GM18873 (cell line): ENCODE measurements around the gene VILL.
A peak's percentile ranks its signal among the peaks of the same experiment; 100 is the strongest.

Experiments used
- ATAC-seq: cut with Tn5 transposase; IDR thresholded peaks from one replicate; pipeline ENCODE4 v1.9.1; 2021; ENCODE audit warnings: mild to moderate bottlenecking, moderate library complexity, moderate number of reproducible peaks; ENCODE audit not compliant: unreplicated experiment, low FRiP score

The VILL gene

DNA sequence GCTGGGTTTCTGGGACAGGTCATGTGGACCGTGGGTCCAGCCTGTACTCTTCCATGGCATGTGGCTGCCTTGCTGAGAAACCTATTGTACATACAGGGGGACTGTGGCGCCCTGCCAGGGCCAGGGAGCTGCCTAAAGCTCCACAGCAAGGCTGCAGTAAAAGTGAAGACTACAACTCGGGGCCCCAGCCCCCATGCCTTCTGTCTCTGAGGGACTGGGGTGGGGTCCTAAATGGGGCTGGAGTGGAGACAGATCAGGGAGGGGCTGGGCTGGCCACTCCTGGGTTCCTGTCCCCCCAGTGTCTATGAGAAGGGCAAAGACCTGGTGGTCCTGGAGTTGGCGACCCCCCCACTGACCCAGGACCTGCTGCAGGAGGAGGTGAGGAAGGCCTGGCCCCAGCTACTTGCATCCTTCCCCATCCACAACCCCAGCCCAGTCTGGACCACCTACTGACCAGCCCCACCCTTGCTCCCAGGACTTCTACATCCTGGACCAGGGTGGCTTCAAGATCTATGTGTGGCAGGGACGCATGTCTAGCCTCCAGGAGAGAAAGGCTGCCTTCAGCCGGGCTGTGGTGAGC is 7.3 kb downstream of the VILL start:
- no peak for ATAC-seq

GRCh38 chr3:37999836-38000235 is 9.2 kb downstream of the VILL start:
- no peak for ATAC-seq

GRCh38 chr3:38000242-38000916 is 9.8 kb downstream of the VILL start:
- no peak for ATAC-seq

DNA sequence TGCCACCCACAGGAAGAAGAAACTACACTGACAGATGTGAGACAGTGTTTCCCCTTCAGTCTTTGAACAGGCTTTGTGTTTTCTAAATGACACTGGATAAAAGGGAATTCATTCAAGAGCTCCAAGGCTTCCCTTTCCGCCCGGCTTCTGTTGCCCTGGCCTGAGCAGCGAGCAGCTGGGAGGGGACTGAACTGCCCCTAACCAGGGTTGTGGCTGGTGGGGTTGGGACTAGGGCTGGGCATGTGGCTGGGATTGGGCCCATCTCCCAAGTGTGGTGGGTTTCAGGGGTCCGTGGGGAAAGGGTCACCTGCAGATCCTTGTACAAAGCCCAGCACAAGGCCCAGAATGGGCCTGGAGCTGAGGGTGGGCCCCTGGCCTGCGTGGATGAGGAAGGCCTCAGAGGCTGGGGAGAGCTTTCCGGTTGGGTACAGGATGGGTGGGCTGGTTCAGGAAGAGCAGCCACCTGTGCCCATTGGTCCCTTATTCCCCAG is 10.4 kb downstream of the VILL start:
- no peak for ATAC-seq

DNA sequence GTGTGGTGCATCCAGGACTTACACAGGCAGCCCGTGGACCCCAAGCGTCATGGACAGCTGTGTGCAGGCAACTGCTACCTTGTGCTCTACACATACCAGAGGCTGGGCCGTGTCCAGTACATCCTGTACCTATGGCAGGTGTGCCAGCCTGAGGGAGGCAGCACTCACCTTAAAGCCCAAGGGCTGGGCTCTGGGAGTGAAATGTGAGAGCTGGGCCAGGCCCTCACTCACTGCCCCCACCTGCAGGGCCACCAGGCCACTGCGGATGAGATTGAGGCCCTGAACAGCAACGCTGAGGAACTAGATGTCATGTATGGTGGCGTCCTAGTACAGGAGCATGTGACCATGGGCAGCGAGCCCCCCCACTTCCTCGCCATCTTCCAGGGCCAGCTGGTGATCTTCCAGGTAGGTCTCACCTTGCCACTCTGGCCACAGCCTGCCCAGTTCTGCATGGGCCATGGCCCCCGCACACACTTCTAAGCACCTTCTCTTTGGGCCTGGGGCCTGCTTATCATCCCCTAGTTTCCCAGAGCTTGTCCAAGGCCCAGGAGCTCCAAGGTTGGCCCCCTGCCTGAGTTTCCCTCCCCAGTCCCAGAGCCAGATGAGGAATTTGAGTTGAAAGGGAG is 11.0 kb downstream of the VILL start:
- no peak for ATAC-seq

- ATAC-seq, result no peak
Observed at GRCh38 chr3:38002291-38002876, 11.8 kb downstream of the VILL start.

DNA sequence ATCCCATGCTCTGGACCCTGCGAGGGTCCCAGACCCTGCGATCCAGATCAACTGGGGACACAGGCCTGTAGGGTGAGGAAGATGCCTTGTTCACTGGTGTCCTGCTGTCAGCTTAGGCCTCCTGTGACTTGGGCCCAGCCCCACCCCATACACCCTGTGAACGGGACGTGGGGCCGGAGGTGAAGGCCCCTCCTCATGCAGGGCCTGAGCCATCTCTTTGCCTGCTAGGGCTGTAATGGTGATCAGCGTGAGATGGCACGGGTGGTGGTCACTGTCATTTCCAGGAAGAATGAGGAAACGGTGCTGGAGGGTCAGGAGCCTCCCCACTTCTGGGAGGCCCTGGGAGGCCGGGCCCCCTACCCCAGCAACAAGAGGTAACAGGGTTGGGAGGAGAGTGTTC is 12.4 kb downstream of the VILL start:
- no peak for ATAC-seq

DNA sequence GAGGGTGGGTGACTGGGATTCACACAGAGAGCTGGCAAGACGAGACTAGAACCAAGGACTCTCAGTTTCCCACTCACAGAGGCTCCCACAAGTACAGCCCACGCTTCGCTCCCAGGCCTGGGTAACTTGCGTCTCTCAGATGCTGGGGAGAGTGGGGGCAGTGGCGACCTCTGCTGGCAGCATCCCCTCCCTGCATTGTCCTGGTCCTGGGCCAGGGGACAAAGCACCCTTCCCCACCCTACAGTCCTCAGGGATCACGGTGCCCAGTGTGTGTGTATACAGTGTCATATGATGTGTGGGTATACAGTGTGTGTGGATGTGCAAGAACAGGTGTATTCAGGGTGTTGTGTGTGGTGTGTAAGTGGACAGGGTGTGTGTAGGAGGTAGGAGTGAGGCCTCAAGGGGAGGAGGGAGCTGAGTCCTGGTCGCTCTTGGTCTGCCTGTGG is 12.8 kb downstream of the VILL start:
- no peak for ATAC-seq

GRCh38 chr3:38003817-38004414 is 13.3 kb downstream of the VILL start:
- ATAC-seq, result no peak

- peak; percentile 54 for ATAC-seq
Observed at GRCh38 chr3:38004415-38005075, 14.0 kb downstream of the VILL start.

DNA sequence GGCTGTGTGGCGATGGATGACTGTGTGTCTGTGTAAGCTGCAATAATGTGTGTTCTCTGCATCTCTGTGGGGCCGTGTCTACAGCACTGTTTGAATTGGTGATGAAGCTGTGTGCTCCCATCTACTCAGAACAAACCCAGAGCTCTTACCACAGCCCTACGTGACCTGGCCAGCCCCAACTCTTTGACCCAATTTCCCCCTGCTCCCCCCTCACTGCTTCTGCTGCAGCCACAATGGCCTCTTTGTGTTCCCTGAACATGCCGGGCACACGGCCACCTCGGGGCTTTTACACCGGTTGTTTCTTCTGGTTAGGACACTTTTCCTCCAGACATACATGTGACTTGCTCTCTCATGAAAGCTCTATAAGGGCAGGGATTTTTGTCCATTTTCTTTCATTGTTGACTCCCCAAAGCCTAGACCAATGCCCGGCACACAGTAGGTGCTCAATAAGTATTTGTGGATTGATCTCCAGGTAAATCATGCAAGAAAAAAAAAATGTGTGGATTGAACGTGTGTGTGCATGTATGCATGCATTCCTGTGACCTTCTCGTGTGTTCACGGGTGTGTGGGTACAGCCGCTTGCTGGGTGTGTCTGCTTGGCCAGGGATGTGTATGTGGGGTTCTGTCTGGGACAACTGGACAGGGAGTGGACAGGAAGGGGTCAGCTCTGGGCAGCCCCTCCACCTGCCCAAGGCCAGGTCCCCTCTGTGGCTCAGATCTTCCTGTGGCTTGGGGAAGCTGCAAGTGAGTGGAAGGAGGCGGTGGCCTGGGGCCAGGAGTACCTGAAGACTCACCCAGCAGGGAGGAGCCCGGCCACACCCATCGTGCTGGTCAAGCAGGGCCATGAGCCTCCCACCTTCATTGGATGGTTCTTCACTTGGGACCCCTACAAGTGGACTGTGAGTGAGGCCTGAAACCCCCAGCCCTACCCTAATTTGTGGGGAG is 14.8 kb downstream of the VILL start:
- no peak for ATAC-seq

- no peak for ATAC-seq
Observed at GRCh38 chr3:38006031-38006430, 15.4 kb downstream of the VILL start.

DNA sequence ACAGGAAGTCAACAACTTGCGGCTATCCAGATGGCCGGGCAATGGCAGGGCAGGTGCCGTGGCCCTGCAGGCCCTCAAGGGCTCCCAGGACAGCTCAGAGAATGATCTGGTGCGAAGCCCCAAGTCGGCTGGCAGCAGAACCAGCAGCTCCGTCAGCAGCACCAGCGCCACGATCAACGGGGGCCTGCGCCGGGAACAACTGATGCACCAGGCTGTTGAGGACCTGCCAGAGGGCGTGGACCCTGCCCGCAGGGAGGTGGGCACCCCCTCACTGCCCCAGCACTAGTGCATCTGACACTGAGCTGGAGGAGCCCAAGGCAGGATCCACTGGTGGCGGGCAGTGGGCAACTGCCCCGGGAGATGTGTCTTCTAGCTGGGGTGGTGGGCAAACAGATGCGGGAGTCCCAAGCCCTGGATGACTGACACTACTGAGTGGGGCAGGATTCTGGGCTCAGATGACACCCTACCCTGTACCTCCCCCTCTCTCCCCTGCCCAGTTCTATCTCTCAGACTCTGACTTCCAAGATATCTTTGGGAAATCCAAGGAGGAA is 15.9 kb downstream of the VILL start:
- no peak for ATAC-seq

- ATAC-seq, result no peak
Observed at GRCh38 chr3:38007754-38008090, 17.1 kb downstream of the VILL start.

DNA sequence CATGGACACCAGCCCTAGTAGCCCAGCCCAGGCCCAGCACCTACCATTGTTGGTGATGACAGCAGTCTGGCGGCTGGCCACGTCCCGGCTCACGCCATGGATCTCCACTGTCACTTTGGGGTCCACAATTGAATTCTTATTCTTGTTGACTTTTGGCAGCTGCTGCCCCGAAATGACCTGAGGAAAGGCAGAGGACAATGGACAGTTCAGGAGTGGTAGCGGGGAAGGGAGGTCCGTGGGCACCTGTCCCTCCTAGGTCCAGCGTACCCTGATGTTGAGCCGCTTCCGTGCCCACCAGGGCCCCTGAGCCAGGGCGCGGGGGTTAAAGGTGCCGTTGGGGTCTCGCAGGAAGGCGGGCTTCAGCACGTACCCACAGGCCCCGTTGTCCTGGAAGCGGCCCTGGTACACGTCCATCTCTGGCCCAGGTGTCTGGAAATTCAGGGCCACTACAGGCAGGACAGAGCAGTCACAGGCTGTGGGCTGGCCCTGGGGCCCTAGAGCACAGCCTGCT is 17.7 kb downstream of the VILL start:
- no peak for ATAC-seq

DNA sequence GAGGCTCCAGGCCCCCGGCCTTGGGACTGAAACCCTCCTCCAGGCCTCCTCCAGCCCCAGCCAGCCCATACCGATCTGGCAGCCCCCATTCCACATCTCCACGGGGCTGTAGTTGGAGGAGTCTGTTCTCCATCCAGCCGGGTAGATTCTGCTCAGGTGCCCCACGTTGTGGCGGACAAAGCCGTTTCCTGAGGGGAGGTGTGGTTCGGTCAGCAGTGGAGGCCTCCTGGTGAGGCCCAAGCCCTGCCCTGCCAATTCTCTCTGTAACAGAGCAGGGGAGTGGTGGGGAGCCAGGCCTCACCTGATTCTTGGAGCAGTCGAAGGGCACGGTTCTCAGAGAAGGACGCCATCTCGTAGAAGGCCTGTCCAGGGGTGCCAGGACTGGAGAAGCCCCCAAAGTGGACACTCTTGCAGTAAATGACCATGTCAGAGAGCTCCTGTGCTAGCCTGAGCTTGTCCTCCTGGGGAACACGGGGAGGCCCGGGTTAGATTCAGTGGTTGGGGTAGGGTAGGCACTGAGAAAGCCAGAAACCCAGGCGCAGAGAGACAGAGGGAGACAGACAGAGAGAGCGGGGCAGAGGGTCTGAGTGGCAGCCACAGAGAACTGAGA is 18.5 kb downstream of the VILL start:
- no peak for ATAC-seq

DNA sequence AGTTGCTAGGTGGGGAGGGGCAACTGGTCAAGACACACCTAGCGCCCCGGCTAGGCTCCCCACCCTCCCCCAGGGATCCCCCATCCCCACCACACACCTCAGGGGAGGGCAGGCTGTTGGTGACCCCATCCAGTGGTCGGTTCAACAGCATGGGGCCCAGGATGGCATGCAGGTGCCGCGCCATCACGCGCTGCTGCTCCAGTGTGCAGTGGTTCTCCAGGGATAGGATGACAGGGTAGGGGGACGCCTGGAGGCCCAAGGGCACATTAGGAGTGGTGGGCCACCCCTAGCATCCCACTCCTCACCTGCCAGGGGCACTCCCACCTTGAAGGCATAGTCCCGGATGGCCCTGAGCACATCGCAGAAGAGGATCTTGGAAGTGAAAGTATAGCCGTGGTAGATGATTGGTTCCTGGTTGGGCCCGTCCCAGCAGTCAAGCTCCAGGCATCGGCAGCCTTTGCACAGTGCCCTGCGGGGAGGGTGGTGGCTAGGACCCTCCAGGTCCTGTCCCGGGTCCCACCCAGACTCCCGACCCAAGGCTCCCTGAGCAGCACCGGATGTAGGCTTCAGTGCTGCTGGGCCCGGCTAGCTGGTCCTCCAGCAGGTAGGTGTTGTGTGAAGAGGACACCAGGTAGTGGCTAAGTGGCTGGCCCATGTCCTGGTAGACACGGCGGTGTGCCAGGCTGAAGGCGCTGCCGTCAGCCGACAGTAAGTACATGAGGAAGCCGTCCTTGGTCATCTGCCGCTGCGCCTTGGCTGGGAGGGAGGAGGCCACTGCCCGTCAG is 19.4 kb downstream of the VILL start:
- ATAC-seq, result no peak

DNA sequence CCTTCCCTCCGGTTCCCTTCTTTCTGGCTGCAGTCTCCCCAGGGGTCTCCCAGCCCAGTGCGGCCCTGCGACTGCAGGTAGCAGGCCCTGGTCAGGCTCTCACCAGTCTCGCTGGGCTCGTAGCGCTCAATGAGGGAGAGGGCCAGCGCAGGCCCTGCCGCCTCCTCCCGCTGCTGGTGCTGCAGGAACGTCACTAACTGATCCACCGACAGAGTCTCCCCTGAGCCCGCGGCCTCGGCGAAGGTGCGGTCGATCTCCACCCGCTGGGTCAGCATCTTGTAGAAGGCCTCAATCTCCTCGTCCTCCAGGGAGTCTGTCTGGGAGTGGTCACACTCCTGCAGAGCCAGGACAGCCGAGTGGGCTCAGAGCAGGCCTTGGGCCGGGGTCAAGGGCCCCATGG is 20.5 kb downstream of the VILL start:
- no peak for ATAC-seq
